ENCODE results near the gene CLCNKB.
"Not testable (repeated sequence)": the region's sequence is repeated elsewhere in the genome, so short reads cannot be mapped to it uniquely, and the experiment has no call there.

CLCNKB gene

DNA sequence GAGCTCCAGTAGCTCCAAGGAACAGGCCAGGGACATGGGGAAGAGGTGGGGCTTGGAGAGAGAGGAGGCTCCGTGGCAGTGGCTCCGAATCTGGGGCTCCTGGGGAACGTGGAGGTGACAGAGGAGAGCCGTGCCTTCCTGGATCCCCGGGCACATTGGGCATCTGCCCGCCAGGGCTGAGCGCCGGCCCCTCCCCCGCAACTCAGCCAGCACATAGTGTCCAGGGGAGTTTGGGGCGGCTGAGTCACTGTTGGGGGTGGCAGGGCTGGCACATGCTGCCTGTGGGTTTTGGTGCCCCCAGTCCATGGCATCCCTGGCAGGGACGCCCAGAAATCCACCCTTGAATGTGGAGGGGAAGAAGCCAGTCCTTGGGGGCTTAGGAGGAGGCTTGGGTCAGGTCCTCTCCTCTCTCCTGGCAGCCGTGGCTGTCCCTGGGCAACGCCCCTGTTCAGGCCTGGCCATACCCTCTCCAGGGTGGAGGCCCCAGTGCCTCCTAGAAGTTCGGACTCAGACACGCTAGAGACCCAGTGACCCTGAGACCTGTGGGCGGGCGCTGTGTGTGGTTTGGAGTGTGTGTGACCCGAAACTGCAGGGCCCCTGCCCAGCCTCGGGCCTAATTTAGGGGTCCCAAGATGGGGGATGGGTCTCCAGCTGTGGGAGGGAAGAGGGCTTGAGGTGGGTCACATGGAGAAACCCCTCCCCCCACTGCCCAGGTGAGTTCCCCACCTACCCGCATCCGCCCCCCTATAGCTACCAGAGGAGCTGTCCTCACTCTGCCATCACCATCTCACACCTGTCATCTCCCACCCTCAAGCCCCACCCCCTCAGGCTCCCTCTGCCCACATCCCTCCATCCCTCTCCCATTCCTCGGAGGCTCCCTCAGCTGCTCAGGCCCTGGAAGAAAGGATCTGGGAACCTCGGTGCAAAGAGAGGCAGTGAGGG lies 27.4 kb upstream of the CLCNKB start:
- no peak for DNase-seq

- DNase-seq = no peak
These were observed 26.5 kb upstream of the CLCNKB start for GRCh38 chr1:16017076-16017460.

GRCh38 chr1:16017461-16018303 lies 25.9 kb upstream of the CLCNKB start, which contains the start of gene HSPB7:
HSPB7 (minus strand) TSS chr1:16018043; CDS start chr1:16017963, 80 bp downstream.
- no peak for DNase-seq

- DNase-seq = no peak
These were observed 25.3 kb upstream of the CLCNKB start for GRCh38 chr1:16018308-16018707.

DNA sequence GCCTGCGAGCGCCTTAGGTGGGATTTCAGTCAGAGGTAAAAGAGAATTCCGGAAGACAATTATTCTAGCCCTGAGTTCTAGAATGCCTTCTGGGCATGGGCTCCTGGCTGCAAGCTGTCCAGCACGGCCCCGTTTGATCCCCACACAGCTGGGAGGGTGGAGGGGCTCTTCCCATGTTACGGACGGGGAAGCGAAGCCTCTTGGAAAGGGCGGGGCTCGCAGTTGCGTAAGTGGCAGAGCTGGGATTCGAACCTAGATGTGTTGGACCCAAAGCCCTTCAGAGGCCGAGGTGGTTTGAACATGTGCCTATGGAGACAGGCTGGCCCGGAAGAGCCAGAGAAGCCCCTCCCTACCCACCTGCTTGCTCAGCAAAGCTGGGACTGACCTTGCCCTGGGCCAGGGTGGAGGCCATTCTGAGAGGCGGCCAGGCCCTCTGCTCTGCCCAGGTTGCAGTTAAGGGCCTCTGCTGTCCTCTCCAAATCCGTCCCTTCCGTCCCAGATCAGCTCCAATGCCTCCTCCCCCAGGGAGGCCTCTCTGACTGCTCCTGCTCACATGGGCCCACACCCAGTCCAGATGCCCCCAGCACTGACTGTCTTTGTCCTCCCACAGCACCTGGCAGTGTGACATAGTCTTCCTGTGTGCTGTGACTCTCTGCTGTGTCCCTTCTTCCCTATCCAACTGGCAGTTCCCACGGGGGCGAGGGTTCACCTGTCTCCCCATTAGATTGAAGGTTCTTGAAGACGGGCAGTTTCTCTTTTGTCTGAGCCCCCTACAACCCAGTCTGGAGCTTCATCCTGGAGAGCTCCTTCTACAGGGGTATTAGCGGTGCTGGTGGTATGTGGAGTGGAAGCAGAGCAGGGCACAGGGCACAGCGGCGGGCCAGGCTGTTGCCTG lies 24.6 kb upstream of the CLCNKB start:
- DNase-seq = no peak

DNA sequence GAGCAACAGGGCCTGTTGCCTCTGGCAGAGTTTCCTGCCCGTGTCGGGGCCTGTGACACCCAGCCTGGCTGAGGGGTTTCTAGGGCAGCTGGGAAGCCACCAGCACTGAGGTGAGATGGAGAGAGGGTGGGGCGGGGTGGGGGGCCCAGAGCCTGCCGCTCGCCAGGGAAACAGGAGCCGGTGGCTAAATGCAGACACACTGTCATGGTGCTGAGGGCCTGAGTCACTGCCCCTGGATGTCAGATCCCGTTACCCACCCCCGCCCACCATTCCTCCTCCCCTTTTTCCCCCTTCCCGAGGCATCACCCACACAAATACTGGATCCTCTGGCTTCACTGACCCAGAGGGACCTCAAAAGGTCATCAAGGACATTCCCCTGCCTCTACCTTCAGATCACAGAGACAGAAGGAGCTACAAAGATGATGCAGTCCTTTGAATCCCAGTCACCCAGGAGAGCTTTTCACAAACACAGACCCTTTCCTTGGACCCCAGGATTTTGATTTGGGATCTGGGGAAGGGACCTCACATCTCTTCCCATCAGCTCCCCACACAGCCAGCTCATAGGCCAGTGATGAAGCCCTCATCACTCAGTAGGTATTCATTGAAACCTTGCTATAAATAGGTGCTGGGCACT lies 23.8 kb upstream of the CLCNKB start:
- DNase-seq = no peak

GRCh38 chr1:16020325-16020724 lies 23.3 kb upstream of the CLCNKB start:
- DNase-seq = no peak

DNA sequence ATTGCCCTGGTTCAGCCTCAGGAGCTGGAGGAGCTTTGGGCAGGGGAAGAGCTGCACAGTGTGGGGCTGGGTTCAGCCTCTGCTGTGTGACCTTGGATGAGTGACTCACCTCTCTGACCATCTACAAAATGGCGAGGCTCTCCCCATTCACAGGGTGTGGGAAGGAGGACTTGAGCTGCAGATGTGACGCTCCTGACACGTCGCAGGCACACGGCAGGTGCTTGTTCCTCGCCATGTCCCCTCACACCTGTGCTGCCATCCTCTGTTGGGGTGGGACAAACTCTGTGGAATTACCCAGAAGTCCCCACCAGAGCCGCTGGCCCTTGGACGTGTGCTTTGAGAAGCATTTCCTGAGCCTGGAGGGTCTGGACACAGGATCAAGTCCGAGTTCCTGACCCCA lies 22.7 kb upstream of the CLCNKB start:
- not testable (repeated sequence) for DNase-seq

DNA sequence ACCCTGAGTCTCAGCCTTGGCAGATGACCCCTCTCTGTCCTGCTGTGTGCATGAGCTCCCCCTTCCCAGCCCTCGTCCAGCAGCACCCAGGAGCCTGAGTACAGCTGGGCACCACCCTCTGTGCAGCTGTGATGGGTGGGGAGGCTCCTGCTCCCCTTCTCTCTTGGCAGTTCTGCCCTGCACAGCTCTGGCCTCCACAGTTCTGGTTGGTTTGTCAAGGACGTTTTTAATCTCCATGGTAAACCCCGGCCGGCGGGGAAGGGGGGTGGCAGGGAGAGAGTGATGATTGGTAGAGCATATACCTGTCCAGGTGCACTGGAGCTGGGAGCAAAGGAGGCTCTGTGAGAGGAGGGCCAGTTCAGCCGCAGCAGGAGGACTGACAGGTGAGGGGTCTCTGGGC lies 21.9 kb upstream of the CLCNKB start, which contains the start of gene CLCNKA:
TSS of gene CLCNKA (plus strand) at position 356 of the 400 bp plus-strand sequence. CDS start 584 bp downstream, outside the sequence.
- no peak for DNase-seq

DNA sequence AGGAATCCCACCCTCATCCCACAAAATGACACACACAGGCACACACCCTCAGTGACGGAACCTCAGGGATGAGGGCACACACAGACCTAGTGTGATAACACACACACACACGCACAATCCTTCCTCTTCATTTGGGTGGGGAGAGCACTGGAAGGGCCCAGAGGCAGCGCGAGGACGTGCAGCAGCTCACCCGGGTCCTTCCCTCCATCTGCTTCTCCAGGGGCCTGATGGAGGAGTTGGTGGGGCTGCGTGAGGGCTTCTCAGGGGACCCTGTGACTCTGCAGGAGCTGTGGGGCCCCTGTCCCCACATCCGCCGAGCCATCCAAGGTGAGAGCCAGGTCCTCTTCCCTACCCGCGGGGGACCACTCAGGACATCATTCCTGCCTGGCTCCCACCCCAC lies 21.2 kb upstream of the CLCNKB start:
- DNase-seq = no peak

DNA sequence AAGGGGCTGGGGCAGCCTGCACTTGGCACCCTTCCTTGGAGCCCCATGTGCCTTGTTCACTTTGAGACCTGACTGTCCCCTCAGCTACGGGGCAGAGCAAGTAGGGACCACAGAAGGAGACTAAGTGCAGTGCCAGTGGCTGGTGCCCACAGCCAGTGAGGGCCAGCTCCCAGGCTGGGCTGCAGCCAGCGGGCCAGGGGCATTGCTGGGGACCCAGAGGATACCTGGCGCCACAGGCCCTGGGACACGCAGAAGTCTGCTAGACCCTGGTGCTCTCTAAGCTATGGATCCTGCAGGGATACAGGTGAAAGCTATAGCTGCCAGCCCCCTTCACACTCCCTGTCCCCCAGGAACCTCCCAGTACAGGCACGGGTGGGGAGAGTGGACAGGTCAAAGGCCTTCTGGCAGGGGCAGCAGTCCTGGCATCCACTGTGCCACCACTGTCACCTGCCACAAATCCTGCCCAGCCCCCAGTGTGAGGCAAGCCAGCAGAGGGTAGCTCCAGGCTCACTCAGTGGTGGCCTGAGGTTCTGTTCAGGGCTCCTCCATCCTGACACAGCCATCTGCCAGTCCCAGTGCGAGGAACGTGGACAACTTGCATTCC lies 20.4 kb upstream of the CLCNKB start:
- DNase-seq = no peak

GRCh38 chr1:16026302-16026701 lies 17.3 kb upstream of the CLCNKB start:
- not testable (repeated sequence) for DNase-seq

DNA sequence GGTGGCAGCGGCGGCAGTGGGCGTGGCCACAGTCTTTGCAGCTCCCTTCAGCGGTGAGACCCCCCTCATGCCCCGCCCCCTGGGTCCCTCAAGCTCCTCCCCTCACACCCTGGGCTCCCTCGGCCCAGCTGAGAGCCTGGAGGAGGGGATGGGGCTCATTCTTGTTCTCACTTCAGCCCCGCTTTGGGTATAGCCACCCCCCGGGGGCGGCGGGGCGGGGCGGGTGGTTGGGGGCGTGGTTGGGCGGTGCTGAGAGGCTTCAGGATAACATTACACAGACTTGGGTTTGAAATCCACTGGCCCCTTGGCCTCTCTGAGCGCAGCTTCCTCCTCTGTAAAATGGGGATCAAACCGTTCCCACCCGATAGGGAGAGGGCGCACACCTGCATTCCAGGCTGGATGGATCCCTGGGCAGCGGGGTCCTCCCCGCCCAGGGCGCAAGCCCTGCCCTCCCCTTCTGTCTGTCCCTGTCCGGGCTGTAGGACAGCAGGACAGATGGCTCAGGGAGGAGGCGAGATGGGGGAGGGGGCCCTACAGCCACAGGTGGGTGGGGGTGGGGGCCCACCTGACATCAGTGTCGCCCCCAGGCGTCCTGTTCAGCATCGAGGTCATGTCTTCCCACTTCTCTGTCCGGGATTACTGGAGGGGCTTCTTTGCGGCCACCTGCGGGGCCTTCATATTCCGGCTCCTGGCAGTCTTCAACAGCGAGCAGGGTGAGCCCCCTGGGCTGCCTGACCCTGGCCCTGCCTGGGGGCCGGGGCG lies 16.7 kb upstream of the CLCNKB start:
- peak; percentile 22 for DNase-seq

DNA sequence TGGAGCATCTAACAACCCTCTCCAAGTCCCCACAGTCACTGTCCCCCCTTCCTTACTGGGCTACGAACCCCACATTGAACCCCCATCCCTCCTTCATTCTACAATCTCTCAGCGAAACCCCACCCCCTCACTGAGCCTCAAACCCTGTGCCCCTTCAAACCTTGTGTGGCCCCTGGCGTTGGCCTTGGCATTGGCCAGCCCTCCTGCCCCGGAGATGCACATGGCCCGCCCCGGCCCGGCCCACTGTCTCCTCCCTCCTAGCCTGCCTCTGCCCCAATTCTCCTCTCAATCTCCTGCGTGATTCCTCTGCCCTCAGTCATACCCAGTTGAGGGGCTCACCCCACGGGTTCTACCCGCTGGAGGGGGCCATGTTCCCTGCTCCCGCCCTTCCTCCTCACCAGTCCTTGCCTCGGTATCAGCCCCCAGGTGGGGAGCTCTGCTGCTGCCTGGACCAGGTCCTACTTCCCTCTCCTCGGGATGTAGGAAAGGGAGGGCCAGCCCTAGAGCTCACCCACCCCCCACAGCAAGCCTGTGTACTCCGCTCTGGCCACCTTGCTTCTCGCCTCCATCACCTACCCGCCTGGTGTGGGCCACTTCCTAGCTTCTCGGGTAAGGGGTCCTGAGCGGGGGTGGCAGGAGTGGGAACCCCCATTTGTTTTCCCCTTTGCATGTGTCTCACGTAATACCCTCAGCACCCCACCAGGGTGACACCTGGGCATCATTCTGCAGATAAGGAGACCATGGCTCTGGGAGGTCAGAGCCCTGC lies 15.2 kb upstream of the CLCNKB start:
- no peak for DNase-seq

DNA sequence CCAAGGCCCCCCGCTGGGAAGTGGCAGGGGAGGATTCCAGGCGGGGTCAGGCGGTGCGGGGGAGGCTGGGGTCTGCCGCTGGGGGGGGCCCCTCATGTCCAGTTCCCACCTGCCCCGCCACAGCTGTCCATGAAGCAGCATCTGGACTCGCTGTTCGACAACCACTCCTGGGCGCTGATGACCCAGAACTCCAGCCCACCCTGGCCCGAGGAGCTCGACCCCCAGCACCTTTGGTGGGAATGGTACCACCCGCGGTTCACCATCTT lies 14.6 kb upstream of the CLCNKB start:
- DNase-seq = not testable (repeated sequence)

GRCh38 chr1:16029288-16029687 lies 14.3 kb upstream of the CLCNKB start:
- no peak for DNase-seq

GRCh38 chr1:16031551-16031950 lies 12.0 kb upstream of the CLCNKB start:
- no peak for DNase-seq

DNA sequence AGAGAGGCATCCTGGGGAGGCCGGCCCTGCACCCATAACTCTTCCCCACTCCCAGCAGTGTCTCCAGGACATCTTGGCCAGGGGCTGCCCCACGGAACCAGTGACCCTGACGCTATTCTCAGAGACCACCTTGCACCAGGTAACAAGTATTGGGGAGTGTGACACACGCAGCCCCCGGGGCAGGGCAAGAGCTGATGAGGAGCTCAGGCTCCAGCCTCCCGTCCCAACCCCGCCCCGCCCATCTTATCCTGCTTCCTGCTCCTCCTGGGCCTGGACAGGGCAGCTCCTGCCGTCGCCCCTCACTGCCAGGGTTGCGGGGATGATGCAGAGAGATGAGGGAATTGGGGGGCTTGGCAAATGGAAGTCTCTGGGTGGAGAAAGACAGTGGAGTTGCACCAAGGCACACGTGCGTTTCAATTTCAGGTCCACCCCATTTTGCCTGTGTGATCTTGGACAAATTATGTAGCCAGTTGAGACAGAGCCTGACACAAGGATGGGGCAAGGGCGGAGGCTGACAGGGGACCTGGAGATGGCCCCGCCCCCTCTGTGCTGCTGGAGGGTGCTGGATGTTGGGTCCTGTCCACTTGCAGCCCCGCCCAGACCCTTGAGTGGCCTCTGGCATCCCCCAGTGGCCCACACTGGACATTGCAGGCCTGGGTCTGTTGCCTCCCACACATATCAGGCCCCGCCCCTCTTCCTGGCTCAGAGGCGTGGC lies 11.0 kb upstream of the CLCNKB start:
- DNase-seq = peak; percentile 21

- not testable (repeated sequence) for DNase-seq
These were observed 10.4 kb upstream of the CLCNKB start for GRCh38 chr1:16033103-16033632.
